Medulla oblongata (tissue), 1 donor: ENCODE measurements around the gene ENO4.

Experiments
- DNase-seq: peaks from one replicate; pipeline ENCODE4 v3.0.0-alpha.2; 2015; ENCODE audit errors: extremely low spot score

The ENO4 gene, protein sequence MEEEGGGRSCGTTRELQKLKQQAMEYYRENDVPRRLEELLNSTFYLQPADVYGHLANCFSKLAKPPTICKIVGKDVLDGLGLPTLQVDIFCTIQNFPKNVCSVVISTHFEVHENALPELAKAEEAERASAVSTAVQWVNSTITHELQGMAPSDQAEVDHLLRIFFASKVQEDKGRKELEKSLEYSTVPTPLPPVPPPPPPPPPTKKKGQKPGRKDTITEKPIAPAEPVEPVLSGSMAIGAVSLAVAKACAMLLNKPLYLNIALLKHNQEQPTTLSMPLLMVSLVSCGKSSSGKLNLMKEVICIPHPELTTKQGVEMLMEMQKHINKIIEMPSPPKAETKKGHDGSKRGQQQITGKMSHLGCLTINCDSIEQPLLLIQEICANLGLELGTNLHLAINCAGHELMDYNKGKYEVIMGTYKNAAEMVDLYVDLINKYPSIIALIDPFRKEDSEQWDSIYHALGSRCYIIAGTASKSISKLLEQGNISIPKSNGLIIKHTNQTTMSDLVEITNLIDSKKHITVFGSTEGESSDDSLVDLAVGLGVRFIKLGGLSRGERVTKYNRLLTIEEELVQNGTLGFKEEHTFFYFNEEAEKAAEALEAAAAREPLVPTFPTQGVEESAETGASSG

DNA sequence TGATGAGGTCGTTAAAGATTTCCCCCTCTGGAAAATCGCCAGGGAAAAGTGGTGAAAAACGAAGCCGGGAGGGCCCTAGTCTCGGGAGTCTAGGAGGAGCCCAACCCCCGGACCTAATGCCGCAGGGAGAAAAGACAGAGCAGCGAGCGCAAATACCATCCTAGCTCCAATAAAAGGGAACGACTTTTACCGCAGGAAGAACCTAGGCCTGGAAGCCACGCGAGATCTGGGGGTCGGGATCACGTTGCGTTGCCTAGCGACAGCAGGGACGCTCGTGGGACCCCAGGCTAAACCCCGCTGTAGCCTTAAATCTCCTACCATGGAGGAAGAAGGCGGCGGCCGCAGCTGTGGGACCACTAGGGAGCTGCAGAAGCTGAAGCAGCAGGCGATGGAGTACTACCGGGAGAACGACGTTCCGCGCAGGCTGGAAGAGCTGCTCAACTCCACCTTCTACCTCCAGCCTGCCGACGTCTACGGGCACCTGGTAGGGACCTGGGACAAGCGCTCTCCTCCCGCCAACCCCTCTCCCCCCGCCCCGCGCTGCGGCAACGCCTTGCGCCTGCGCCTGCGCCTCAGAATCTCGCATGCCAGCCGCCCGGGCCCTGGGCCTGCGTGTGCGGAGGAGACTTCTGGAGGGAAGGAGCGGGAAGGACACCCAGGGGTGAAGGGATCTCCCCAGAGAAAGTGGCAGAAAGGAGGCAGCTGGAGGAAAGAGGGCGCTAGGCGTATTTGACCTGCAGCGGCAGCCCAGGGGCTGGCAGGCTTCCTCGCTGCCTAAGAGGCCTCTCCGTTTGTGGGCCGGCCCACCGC is at the start of gene ENO4:
Gene ENO4, plus strand, starts transcription at position 252 of the 810 bp plus-strand sequence. Its CDS starts 68 bp downstream, at position 320.
- peak; percentile 69 for DNase-seq

DNA sequence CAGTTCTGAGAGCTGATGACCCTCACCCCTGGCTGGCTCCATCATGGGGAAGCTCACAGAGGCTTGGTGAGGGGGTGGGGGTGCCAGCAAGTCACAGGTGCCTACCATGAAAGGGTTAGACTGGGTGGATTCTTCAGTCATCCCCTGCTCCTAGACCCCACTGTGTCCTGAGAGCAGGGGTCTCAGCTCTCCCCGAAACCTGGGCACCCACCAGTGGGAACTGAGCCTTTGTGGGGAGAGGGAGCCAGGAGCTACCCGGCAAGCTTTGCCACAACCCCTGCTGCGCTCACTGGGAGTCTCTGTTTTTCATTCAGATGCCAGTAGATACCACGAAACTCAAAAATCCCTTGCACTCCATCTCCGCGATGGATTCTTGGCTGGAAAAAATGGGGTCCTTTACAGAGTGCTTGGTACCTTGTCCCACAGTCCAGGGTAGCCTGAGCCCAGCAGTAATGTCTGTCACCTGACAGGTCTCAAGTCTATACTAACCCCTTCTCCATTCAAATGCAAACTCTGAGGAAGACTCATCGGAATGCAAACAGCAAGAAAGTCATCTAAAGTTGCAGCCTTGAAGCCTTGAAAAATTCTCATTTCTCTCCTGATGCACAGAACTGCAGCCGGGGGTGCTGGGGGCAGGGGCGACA is 48.9 kb upstream of the ENO4 start:
- DNase-seq: no peak

DNA sequence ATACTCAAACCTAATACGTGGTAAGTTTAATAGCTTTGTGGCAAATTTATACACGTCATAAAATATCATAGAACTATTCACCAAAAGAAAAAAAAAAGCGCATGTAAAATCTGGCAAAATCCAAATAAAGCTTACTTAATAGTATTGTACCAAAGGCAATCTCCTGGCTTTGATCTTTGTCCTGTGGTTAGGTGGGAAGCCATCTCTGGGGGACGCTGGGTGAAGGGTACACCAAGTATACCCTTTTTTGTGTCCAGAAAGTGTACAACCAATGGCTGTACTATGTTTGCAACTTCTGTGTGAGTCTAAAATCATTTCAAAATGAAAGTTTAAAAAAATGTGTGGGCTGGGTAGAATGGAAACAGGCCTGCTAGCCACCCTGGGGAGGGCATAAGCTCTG is 47.6 kb upstream of the ENO4 start:
- no peak for DNase-seq

DNA sequence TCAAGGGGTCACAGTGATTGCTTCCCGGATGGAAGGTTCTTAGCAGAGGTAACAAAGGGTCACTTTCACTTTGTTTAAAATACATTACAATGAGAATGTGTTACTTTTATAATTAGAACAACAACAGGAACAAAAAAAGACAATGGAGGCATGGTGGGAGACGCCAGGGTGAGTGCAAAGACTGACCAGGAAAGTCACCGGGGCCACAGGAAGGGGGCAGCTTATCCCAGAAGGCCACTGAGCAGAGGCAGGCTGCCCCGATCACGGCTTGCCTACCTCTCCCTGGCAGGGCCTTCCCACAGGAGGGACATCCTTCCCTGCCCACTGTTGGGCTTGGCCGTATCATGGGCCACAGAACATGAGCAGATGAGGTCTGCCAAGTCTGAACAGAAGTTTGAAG is 46.8 kb upstream of the ENO4 start:
- DNase-seq: no peak

DNA sequence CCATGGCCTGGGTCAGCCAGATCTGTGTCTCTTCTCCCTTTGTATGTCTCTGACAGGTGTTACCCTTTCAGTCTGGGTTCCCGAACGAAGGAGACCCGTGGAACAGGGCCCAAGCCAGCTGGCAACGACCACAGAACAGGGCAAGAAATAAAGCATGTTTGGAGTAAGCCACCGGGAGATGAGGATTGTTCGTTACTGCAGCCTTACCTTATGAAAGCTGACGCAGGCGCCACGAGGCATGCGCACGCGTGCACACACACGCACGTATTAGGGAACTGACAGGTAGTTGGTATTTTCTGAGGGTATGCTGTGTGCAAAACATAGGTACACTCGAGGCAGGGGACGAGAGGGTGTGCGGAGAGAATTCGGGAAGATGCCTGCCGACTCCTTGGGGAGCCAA is 46.4 kb upstream of the ENO4 start:
- DNase-seq: no peak

DNA sequence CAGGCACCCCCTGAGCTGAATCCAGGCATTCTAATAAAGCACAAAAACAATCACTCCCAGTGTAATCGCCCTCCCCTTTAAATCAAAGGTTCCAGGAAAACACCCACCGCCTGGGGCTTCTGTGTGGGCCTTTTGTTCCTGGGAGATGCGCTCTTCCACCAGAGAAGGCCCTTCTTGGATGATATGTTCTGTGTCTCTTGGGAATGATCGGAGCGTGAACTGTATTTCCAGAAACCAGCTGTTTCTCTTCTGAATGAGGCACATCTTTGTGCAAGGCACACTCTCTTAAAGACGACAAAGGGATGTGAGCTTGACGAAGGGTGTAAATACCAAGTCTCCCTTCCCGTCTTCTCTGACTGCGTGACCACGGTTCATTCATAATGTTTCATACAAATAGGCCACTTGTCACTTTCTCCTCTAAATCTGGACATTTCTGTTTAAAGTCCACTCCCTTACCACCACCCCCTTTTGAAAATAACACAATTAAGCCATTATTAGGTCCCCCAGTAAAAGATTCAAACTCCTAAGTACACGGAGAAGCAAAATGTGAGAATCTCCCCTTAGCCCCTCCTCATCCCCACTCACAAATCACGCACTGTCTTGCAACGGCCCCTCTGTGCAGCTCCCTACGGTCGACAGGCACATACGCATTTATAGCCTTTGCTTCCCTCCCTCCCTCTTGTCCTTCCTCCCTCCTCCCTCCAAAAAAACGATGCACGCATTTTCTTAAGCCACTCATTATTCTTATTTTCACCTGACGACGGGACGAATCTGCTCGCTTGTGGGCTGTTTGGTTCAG is 45.6 kb upstream of the ENO4 start:
- DNase-seq: peak; percentile 38

DNA sequence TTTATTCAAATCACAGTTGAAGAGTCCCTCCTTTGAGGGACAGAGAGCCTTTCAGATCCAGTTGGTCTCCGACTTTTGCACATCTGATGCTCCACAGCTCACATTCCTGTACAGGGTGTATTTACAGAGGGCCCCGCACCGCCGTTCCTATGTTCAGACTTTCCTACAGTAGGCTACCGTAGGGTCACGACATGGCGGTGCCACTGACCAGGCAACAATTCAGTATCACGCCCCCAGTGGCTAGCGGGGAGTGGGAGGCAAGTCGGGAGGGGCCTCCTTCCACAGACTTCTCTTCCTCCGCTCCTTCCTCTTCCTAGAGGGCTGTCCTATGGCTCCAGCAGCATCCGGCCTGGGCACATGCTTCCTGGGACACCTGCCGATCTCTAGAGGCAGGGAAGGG is 40.6 kb upstream of the ENO4 start:
- DNase-seq: no peak

DNA sequence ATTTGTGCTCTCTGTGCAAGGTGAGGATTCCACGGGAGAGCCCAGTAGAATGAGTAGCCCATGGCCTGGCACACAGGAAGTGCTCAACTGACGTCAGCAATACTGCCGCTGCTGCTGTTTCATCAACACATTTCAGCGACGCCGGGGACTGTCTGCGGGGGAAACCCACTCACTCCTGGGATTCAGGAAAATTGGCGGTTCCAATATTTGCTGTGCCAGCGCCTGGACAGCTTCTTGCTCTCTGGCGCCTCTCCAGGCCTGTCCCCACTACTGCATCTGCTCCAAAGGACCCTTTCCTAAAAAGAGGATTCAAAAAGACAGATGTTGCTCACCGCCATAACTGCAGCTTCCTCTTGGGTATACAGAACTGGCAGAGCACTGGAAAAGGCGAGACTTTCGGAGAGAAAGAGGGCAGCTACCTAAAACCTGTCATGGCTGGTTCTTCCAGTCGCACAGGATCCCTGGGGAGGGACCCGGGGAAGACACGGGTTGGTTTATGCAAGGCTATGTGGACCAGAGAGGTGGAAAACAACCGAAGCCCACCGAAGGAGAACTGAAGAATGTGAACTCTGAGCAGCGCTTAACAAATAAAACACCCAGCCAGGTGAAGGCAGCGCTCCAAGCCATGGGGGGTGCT is 39.7 kb upstream of the ENO4 start:
- no peak for DNase-seq

DNA sequence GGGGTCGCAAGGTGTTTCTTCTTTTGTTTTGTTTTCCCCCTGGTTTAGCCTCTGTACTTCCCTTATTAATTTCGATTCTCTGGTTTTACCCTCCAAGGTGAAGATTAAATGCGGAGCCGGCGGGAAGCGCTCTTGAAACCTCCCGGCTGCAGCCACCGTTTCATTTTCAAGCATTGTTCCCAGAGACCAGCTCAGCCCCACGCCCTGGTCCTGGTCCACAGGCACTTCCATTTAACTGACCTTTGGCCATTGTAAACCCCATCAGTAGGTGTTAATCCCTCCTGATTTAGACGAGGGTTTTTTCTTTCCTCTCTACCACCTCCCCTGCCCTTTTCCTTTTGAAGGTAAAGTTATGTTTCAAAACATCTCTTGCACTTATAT is 39.2 kb upstream of the ENO4 start:
- DNase-seq: no peak

DNA sequence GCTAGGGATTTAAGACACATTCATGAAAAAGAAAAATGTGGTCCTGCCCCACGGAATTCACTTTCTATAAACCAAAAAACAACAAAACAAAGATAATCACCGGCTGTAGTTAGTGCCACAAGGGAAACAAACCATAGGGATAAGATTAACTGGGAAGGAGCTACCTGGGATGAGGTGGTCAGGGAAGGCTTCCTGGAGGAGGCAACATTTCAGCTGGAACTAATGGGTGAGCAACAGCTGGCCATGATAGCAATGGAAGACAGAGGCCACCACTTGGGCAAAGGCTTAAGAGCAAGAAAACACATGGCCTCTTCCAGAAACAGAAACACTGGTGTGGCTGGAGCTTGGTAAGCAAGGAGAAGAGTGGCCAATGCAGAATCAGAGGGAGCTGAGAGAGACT is 38.4 kb upstream of the ENO4 start:
- no peak for DNase-seq

DNA sequence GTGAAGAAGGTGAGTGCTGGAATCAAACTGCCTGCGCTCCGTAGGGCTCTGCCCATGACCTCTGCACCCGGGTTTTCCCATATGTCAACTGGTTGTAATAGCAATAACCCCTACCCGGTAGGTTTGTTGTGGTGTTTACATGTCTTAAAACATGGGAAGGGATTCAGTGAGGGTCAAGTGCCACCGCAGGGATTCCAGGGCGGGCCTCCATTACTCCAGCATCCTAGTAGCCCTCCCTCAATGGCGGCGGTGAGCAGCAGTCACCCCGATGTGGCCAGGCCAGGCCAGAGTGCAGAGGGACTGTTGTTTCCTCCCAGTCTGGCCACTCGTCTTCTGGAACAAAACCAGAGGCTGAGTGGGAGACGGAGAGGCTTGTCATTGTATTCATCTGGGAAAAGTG is 37.6 kb upstream of the ENO4 start:
- DNase-seq: no peak

DNA sequence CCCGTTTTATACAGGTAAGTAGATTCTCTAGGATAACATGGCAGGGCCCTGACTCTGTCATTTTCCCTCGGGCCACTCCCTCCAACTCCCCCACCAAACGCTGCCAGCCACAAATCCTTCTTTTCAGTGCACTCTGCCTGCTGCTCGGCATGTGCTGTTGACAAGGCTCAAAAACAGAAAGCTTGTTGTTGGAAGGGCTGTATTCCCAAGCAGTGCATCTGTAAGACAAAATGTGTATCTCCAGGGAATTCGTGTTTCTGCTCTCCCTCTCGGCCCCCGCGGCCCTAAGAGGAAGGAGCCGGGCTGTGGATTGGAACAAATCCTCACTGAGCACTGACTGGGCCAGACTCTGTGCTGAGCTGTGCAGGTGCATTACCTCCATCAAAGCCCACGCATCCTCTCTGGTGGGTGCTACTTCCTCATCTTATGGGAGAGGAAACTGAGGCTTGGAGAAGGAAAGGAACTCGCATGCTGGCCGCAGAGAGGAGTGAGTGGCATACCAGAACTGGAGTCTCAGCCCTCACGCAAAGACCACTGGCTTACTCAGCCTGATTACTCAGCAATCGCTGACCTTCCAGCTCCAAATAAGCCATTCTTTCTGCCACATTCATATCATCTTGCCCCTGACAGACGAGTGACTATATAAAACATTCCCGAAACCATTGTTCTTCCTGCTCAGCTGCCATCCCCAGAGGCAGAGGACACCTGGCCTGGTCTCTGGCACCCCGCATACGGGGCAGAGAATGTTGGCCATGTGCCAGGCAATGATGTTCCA is 33.5 kb upstream of the ENO4 start:
- no peak for DNase-seq

DNA sequence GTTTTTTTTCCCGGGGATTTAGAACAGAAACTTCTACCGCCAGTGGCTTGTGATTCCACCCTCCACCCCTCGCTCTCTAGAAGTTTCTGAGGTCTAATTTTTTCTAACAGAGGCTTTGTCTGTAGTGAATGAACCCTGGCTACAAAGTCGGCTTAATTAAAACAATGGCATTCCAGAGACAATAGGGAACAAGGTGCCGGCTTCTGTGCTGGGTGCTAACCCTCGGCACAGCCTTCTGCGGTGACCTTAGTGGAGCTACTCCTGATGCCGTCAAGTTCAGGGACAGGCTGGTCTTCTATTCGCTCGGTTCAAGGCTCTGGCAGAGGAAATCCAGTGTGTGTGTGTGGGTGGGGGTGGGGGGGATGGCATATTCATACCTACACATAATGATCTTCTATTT is 32.1 kb upstream of the ENO4 start:
- peak; percentile 14 for DNase-seq

DNA sequence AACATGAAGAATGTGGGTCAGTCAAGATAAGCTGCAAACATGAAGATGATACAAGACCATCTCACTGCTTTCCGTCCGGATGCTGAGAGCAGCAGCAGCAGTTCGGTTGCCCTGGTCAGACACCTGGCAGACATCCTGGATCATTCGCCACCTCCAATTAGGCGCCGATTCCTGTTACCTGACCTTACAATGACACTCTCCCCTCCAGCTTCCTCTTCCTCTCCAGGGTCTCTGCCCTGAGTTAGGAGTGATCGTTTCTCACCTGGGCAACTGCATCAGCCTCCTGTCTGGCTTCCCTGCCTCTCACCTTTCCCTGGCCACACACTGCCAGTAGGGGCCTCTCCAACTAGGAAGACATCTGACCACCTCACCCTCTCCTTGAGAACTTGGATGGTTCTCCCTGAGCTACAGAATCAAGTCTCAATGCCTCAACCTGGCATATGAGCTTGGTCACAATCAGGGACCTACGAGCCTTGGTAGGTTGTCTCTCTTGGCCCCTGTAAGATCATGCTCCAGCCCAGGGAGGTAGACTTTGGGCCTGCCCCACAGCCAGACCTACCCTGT is 31.4 kb upstream of the ENO4 start:
- no peak for DNase-seq

DNA sequence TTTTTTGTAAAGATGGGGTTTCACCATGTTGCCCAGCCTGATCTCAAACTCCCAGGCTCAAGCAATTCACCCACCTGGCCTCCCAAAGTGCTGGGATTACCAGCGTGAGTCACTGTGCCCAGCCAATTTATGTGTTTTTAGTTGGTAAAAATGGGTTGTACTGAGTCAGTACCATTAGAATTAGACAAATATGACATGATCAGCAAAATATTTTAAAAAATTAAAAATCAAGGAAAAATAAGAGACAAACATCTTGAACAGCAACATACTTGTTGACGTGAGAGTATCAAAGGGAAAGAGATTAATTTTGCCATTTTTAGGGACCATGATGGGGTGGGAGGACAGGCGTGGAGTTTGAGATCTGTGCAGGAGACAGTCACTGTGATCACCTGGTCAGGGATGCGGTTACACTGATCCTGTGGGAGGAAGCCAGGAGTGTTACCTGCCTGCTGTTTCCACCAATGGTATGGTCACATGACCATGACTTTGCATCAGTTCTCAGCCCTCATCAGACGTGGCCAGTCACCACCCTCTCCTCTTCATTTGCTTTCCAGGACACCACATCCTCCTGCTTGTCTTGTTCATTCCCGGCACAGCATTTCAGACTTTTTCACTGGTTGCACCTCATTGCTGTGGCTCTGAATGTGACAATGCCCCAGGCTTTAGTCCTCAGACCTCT is 29.2 kb upstream of the ENO4 start:
- no peak for DNase-seq

DNA sequence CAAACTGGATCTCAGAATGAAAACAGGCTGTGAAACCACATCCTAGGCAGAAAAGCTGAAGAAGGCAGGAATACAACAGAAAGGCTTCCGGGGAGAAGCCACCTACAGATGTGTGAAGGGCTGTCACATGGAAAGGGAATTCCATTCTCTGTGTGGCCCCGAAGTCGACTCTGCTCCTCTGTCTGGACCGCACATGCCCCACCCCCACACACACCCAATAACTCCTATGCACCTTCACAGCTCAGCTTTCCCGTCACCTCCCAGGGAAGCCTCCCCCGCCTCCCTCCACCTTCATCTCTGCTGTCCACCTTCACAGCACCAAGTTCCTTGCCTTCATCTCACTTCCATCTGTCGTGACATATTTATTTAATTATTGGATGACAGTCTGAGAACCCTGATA is 23.4 kb upstream of the ENO4 start:
- no peak for DNase-seq

DNA sequence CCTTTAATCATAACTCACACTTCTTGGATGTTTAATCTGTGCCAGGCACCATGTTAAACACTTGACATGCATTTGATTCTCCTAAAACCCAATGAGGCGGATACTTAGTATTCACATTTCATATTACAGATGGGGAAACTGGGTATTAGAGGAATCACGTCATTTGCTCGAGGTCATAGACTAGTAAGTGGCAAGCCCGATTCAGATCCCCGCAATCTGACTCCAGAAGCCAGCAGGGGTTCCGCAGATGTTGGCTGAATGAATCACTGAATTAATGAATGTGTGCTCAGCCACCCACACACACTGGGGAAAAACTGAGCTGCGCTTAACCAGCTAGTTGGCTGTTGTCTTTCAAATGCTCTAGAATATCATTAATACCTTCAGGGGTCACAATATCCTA is 22.5 kb upstream of the ENO4 start:
- DNase-seq: no peak

DNA sequence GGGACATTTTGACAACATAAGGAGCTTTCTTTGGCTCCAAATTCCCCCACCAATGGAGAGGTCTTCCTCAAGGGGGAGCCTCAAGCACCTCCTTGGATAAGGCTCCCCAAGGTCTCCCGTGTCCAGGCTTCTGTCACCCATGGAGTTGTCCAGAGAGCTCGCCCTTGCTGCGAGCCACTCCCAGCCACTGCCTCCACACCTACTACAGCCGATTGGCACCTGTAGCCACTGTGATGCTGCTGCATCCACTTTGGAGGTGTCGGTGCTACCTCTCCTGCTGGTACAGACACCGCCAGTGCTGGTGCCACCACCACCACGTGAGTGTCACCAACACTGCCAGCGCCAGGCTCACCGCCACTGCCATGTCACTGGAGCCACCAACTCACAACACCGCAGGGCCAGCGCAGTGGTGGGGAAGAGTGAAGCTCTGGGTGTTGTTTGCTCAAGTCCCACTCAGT is 22.1 kb upstream of the ENO4 start:
- DNase-seq: no peak

DNA sequence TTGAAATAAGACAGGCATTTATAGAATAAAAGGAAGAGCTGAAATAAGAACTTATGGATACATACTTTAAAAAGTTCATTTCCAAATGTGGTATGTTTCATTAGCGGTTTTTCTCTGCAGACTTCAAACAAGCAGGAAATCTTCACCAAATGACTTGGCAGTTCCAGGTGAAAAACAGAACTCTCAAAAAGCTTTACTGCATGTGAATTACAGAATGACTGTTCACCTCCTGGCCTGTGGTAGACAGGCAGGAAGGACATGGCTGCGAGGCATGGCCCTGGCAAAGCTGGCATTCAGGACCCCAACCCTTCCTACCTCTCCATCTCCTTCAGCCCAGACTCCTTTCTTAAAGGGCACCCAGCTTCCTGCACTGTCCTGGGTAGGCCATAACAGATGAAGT is 21.2 kb upstream of the ENO4 start:
- DNase-seq: no peak
